GM10266 (cell line): Measurements from ENCODE around the gene SRSF1.

Experiments
- DNase-seq: peaks from one replicate; pipeline ENCODE4 v3.0.0; 2012; ENCODE audit errors: extremely low spot score
- TF ChIP-seq, protein P1 (sequence below): IDR thresholded peaks from 2 replicates; pipeline ENCODE4 v1.5.1; 2012; ENCODE audit warnings: mild to moderate bottlenecking, low read depth; ENCODE audit not compliant: control insufficient read depth, insufficient read depth; ENCODE audit errors: missing control alignments

SRSF1 gene

GRCh38 chr17:58010067-58010799, 3.2 kb upstream of the SRSF1 start:
- no peak for DNase-seq
- TF ChIP-seq, protein P1, sequence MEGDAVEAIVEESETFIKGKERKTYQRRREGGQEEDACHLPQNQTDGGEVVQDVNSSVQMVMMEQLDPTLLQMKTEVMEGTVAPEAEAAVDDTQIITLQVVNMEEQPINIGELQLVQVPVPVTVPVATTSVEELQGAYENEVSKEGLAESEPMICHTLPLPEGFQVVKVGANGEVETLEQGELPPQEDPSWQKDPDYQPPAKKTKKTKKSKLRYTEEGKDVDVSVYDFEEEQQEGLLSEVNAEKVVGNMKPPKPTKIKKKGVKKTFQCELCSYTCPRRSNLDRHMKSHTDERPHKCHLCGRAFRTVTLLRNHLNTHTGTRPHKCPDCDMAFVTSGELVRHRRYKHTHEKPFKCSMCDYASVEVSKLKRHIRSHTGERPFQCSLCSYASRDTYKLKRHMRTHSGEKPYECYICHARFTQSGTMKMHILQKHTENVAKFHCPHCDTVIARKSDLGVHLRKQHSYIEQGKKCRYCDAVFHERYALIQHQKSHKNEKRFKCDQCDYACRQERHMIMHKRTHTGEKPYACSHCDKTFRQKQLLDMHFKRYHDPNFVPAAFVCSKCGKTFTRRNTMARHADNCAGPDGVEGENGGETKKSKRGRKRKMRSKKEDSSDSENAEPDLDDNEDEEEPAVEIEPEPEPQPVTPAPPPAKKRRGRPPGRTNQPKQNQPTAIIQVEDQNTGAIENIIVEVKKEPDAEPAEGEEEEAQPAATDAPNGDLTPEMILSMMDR, result no peak

DNA sequence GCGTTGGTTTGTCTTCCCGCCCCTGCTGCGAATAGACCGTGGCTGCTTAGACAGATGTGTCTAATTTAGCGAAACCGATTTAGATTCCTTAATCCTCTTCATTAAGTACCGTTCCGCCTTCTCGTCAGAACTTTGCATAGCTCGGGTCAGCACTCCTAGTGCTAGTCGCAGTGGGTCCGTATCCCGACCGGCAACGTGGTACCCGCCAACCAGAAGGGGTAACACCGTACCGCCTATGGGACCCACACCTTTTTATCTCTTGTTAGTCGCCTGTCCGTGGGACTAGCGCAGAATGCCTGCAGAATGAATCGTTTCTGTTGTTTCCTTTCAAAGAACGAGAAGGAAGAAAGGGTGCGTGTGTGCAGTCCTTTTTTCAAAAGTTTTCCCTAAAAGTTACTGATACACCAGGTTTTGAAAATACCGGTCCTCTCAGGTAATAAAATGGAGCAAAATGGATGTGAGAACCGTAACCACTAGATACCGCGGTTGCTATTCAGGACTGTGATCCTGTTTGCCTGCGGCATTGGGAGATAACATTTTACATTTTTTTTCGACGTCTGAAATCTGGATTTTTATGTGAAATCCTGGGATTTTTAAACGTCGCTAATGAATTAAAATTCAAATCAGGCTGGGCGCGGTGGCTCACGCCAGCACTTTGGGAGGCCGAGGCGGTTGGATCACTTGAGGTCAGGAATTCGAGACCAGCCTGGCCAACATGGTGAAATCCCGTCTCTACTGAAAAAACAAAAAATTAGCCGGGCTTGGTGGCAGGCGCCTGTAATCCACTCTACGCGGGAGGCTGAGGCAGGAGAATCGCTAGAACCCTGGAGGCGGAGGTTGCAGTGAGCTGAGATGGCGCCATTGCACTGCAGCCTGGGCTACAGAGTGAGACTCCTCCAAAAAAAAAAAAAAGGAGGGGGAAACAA, 998 bp upstream of the SRSF1 start:
- TF ChIP-seq, protein P1, result no peak
- no peak for DNase-seq

- TF ChIP-seq, protein P1, result no peak
- DNase-seq, result no peak
Measured at GRCh38 chr17:58006560-58006923, 504 bp downstream of the SRSF1 start.

- TF ChIP-seq, protein P1, result no peak
- DNase-seq, result no peak
Measured at GRCh38 chr17:58005728-58006559, 1.1 kb downstream of the SRSF1 start.

GRCh38 chr17:58005031-58005727, 1.9 kb downstream of the SRSF1 start:
- TF ChIP-seq, protein P1, result no peak
- no peak for DNase-seq

DNA sequence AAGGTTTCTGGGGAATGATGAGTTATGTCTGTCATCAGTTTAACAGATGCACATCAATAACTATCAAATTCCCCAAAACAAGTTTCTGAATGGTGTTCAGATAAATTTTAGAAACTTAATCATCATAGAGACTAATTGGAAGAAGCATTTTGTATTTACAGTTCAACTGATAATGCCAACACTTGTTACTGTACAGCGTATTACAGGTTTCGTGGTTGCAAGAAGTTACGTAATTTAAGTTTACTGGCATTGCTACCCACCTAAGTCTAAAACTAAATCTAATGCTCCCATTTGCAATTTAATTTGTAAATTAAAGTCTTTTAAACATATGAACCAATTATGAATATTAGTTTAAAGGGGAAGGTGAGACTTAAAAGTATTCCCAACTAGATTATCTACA, 3.0 kb downstream of the SRSF1 start:
- TF ChIP-seq, protein P1, result no peak
- DNase-seq, result no peak
